ENCODE data around the gene TMEM167A.

- TF ChIP-seq EZH2 (IDR thresholded peaks at IDR 0.05; ENCODE audit: borderline replicate concordance, low read length) = no peak
- TF ChIP-seq, protein P1, sequence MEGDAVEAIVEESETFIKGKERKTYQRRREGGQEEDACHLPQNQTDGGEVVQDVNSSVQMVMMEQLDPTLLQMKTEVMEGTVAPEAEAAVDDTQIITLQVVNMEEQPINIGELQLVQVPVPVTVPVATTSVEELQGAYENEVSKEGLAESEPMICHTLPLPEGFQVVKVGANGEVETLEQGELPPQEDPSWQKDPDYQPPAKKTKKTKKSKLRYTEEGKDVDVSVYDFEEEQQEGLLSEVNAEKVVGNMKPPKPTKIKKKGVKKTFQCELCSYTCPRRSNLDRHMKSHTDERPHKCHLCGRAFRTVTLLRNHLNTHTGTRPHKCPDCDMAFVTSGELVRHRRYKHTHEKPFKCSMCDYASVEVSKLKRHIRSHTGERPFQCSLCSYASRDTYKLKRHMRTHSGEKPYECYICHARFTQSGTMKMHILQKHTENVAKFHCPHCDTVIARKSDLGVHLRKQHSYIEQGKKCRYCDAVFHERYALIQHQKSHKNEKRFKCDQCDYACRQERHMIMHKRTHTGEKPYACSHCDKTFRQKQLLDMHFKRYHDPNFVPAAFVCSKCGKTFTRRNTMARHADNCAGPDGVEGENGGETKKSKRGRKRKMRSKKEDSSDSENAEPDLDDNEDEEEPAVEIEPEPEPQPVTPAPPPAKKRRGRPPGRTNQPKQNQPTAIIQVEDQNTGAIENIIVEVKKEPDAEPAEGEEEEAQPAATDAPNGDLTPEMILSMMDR (IDR thresholded peaks at IDR 0.05; ENCODE audit: low read length) = no peak
These were observed 22.0 kb downstream of the TMEM167A start for GRCh38 chr5:83055166-83055565.
